D341Med (cell line): ENCODE measurements around the gene ZDHHC23.

Experiments used
- DNase-seq: peaks from one replicate; pipeline ENCODE4 v3.0.0; 2012; ENCODE audit warnings: low spot score

ZDHHC23 gene

GRCh38 chr3:113947372-113948014 lies at the start of gene ZDHHC23:
TSS of gene ZDHHC23 (plus strand) at chr3:113948013. CDS start at chr3:113948803, 790 bp downstream.
- DNase-seq: peak; percentile 92

- DNase-seq: no peak
Measured at GRCh38 chr3:113898892-113899291, 48.9 kb upstream of the ZDHHC23 start.

GRCh38 chr3:113906568-113907140 lies 41.2 kb upstream of the ZDHHC23 start:
- no peak for DNase-seq

- no peak for DNase-seq
Measured at GRCh38 chr3:113908133-113908532, 39.7 kb upstream of the ZDHHC23 start.

- DNase-seq: no peak
Measured at GRCh38 chr3:113910966-113911365, 36.8 kb upstream of the ZDHHC23 start.

GRCh38 chr3:113912552-113913236 lies 35.1 kb upstream of the ZDHHC23 start:
- peak; percentile 47 for DNase-seq

- DNase-seq: no peak
Measured at GRCh38 chr3:113914646-113915045, 33.2 kb upstream of the ZDHHC23 start.

- DNase-seq: no peak
Measured at GRCh38 chr3:113927556-113927955, 20.3 kb upstream of the ZDHHC23 start.

- DNase-seq: no peak
Measured at GRCh38 chr3:113946831-113947230, 982 bp upstream of the ZDHHC23 start.

GRCh38 chr3:113948015-113948917 lies 453 bp downstream of the ZDHHC23 start:
- DNase-seq: peak; percentile 75

- no peak for DNase-seq
Measured at GRCh38 chr3:113952921-113953320, 5.1 kb downstream of the ZDHHC23 start.

GRCh38 chr3:113953677-113954076 lies 5.9 kb downstream of the ZDHHC23 start:
- no peak for DNase-seq

- no peak for DNase-seq
Measured at GRCh38 chr3:113954091-113954685, 6.4 kb downstream of the ZDHHC23 start.

- no peak for DNase-seq
Measured at GRCh38 chr3:113963879-113964278, 16.1 kb downstream of the ZDHHC23 start.

- no peak for DNase-seq
Measured at GRCh38 chr3:113966172-113966571, 18.4 kb downstream of the ZDHHC23 start.

- DNase-seq: no peak
Measured at GRCh38 chr3:113968986-113969385, 21.2 kb downstream of the ZDHHC23 start.

- no peak for DNase-seq
Measured at GRCh38 chr3:113977822-113978221, 30.0 kb downstream of the ZDHHC23 start.

- no peak for DNase-seq
Measured at GRCh38 chr3:113979916-113980315, 32.1 kb downstream of the ZDHHC23 start.

GRCh38 chr3:113981803-113982202 lies 34.0 kb downstream of the ZDHHC23 start:
- no peak for DNase-seq

GRCh38 chr3:113983544-113983943 lies 35.7 kb downstream of the ZDHHC23 start:
- no peak for DNase-seq

- DNase-seq: no peak
Measured at GRCh38 chr3:113985541-113985940, 37.7 kb downstream of the ZDHHC23 start.

- no peak for DNase-seq
Measured at GRCh38 chr3:114005481-114005880, 57.7 kb downstream of the ZDHHC23 start.
